GM12878 (cell line): ENCODE results near the gene OR2B2. TPM values are rescaled to one million over a fixed set of nuclear protein-coding genes. Genes with fewer than 3 reads are reported as not detected.

ENCODE experiments used
- BMI1 ChIP-seq: fragments of 450-650 bp; IDR thresholded peaks from 2 replicates; pipeline ENCODE4 v1.6.1; 2016; ENCODE audit warnings: mild to moderate bottlenecking, moderate library complexity, borderline replicate concordance
- CHD2 ChIP-seq: IDR thresholded peaks from 2 replicates; pipeline ENCODE4 v1.6.1; 2011; ENCODE audit warnings: low read depth, low read length, improper control_type of control experiment, borderline replicate concordance
- DPF2 ChIP-seq: fragments of 450-650 bp; IDR thresholded peaks from 2 replicates; pipeline ENCODE4 v1.6.1; 2017; ENCODE audit warnings: mild to moderate bottlenecking
- EZH2 ChIP-seq: IDR thresholded peaks from 2 replicates; pipeline ENCODE4 v1.6.1; 2012; ENCODE audit warnings: low read depth, mild to moderate bottlenecking, control low read depth, inconsistent platforms, low read length, borderline replicate concordance; ENCODE audit not compliant: control insufficient read depth
- FOXM1 ChIP-seq: IDR thresholded peaks from 2 replicates; pipeline ENCODE4 v1.6.1; 2012; ENCODE audit warnings: low read depth, mild to moderate bottlenecking, inconsistent platforms, low read length, moderate library complexity
- HDAC6 ChIP-seq: fragments of 200-600 bp; sonication (generic); IDR thresholded peaks from one replicate; pipeline ENCODE4 v1.8.0; 2017; ENCODE audit warnings: antibody characterized with exemption; ENCODE audit not compliant: unreplicated experiment
- IRF3 ChIP-seq: fragments of 450-650 bp; IDR thresholded peaks from 2 replicates; pipeline ENCODE4 v1.6.1; 2014; ENCODE audit warnings: mild to moderate bottlenecking
- JUNB ChIP-seq: IDR thresholded peaks from 2 replicates; pipeline ENCODE4 v1.6.1; 2016; ENCODE audit warnings: antibody characterized with exemption, mild to moderate bottlenecking
- LARP7 ChIP-seq: fragments of 450-650 bp; IDR thresholded peaks from 2 replicates; pipeline ENCODE4 v1.6.1; 2017; ENCODE audit warnings: mild to moderate bottlenecking
- PKNOX1 ChIP-seq: fragments of 450-650 bp; IDR thresholded peaks from 2 replicates; pipeline ENCODE4 v1.6.1; 2016; ENCODE audit warnings: mild to moderate bottlenecking
- PML ChIP-seq: IDR thresholded peaks from 2 replicates; pipeline ENCODE4 v1.6.1; 2012; ENCODE audit warnings: low read length, inconsistent platforms
- POU2F2 ChIP-seq: IDR thresholded peaks from 3 replicates; pipeline ENCODE4 v1.6.1; 2011; ENCODE audit warnings: low read depth, mild to moderate bottlenecking, low read length, borderline replicate concordance
- RAD51 ChIP-seq: fragments of 450-650 bp; IDR thresholded peaks from 2 replicates; pipeline ENCODE4 v1.6.1; 2016; ENCODE audit warnings: moderate library complexity, mild to moderate bottlenecking, inconsistent platforms
- RB1 ChIP-seq: fragments of 450-650 bp; formaldehyde crosslinking; IDR thresholded peaks from 2 replicates; pipeline ENCODE4 v1.6.1; 2017; ENCODE audit warnings: mild to moderate bottlenecking, borderline replicate concordance
- STAT1 ChIP-seq: fragments of 450-650 bp; conservative IDR thresholded peaks from 2 replicates; pipeline ENCODE4 v1.6.1; 2014; ENCODE audit warnings: antibody characterized with exemption, mild to moderate bottlenecking
- TARDBP ChIP-seq: IDR thresholded peaks from 2 replicates; pipeline ENCODE4 v1.6.1; 2016; ENCODE audit warnings: borderline replicate concordance
- YY1 ChIP-seq: IDR thresholded peaks from 2 replicates; pipeline ENCODE4 v1.6.1; 2011; ENCODE audit warnings: low read depth, mild to moderate bottlenecking, low read length
- ZNF24 ChIP-seq: fragments of 450-650 bp; IDR thresholded peaks from 2 replicates; pipeline ENCODE4 v1.6.1; 2017; ENCODE audit warnings: antibody characterized with exemption, mild to moderate bottlenecking
- ZZZ3 ChIP-seq: IDR thresholded peaks from 2 replicates; pipeline ENCODE4 v1.6.1; 2011; ENCODE audit warnings: low read depth; ENCODE audit not compliant: control insufficient read depth, insufficient read length
- polyA plus RNA-seq, 11 experiments: library from polyadenylated mRNA; depleted of rRNA in 4 of 11; unstranded in 6 of 11; stranded (reverse) in 5 of 11; fragments of >200 nt; fragmentation: Nextera tagmentation in 4 of 11; fragmentation: Illumina TruSeq in 1 of 11; extraction: Ambion mirVana in 4 of 11; extraction: Trizol in 1 of 11; gene quantifications; 1 replicate in 1 of 11; 2 replicates in 10 of 11; pipeline versions ENCODE4 v1.2.1 to v1.2.3, GENCODE V29; 2011 to 2016; ENCODE audit warnings: inconsistent platforms in 2 of 11, missing spikeins in 2 of 11, low read depth in 1 of 11
- total RNA-seq, 4 experiments: library from RNA; depleted of rRNA in 3 of 4; stranded (reverse); fragments of >200 nt in 3 of 4; fragmentation: Illumina TruSeq in 1 of 4; extraction: Trizol in 1 of 4; gene quantifications; 2 replicates each; pipeline versions ENCODE4 v1.2.1 to v1.2.3, GENCODE V29; 2013 to 2021
- TF ChIP-seq, protein P1 (sequence below): fragments of 450-650 bp; IDR thresholded peaks from 2 replicates; pipeline ENCODE4 v1.6.1; 2017; ENCODE audit warnings: mild to moderate bottlenecking
- TF ChIP-seq, protein P2 (sequence below): fragments of 450-650 bp; IDR thresholded peaks from 2 replicates; pipeline ENCODE4 v1.6.1; 2018; ENCODE audit warnings: borderline replicate concordance, mild to moderate bottlenecking; ENCODE audit not compliant: partially characterized antibody
- TF ChIP-seq, protein P3 (sequence below): IDR thresholded peaks from 2 replicates; pipeline ENCODE4 v1.6.1; 2011; ENCODE audit warnings: mild to moderate bottlenecking, low read depth, low read length, moderate library complexity; ENCODE audit not compliant: insufficient replicate concordance

Gene OR2B2
- total and polyA plus RNA-seq, 10 of the 15 experiments (the other 5 are each of a cell fraction or from before 2014, with no cell fraction given): not detected

DNA sequence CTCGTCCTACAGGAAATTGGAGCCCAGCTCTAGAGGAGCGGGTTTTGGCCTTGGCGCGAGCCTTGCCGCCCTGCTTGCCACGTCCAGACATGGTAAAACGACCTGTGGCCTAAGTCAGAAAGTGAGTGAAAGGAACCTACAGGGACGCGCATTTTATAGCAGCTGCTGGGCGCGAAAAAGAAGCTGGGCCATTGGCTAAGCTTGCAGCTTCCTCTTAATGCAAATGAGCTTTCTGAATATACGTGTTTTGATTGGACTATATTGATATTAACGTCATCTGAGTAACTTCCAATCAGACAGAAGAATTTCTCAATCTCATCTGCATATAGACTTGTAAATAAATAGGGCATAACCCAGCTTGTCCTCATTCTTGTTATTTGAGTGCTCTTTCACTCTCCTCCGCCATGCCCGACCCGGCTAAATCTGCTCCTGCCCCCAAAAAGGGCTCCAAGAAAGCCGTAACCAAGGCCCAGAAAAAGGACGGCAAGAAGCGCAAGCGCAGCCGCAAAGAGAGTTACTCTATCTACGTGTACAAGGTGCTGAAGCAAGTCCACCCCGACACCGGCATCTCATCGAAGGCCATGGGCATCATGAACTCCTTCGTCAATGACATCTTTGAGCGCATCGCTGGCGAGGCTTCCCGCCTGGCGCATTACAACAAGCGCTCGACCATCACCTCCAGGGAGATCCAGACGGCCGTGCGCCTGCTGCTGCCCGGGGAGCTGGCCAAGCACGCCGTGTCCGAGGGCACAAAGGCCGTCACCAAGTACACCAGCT, 18.9 kb downstream of the OR2B2 start (continued):
- TF ChIP-seq DPF2 (peak; percentile 33; the same call in 1 of the 2 replicates), POU2F2 (peak; percentile 97), ZNF24 (no peak; the same call in 1 of the 2 replicates), FOXM1 (peak; percentile 71), HDAC6 (peak; percentile 52), RB1 (peak; percentile 97), IRF3 (peak; percentile 73; the same call in 1 of the 2 replicates), CHD2 (peak; percentile 62; the same call in 1 of the 2 replicates), JUNB (0 out of 2 replicates have a peak, but pooled peaks have one; percentile 7), STAT1 (no peak), LARP7 (peak; percentile 95), RAD51 (no peak), BMI1 (no peak), TARDBP (peak; percentile 59), PKNOX1 (peak; percentile 60), ZZZ3 (no peak), YY1 (peak; percentile 50; the same call in 1 of the 2 replicates), EZH2 (no peak), PML (peak; percentile 98)
- TF ChIP-seq, protein P1, sequence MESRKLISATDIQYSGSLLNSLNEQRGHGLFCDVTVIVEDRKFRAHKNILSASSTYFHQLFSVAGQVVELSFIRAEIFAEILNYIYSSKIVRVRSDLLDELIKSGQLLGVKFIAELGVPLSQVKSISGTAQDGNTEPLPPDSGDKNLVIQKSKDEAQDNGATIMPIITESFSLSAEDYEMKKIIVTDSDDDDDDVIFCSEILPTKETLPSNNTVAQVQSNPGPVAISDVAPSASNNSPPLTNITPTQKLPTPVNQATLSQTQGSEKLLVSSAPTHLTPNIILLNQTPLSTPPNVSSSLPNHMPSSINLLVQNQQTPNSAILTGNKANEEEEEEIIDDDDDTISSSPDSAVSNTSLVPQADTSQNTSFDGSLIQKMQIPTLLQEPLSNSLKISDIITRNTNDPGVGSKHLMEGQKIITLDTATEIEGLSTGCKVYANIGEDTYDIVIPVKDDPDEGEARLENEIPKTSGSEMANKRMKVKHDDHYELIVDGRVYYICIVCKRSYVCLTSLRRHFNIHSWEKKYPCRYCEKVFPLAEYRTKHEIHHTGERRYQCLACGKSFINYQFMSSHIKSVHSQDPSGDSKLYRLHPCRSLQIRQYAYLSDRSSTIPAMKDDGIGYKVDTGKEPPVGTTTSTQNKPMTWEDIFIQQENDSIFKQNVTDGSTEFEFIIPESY: no peak
- TF ChIP-seq, protein P2, sequence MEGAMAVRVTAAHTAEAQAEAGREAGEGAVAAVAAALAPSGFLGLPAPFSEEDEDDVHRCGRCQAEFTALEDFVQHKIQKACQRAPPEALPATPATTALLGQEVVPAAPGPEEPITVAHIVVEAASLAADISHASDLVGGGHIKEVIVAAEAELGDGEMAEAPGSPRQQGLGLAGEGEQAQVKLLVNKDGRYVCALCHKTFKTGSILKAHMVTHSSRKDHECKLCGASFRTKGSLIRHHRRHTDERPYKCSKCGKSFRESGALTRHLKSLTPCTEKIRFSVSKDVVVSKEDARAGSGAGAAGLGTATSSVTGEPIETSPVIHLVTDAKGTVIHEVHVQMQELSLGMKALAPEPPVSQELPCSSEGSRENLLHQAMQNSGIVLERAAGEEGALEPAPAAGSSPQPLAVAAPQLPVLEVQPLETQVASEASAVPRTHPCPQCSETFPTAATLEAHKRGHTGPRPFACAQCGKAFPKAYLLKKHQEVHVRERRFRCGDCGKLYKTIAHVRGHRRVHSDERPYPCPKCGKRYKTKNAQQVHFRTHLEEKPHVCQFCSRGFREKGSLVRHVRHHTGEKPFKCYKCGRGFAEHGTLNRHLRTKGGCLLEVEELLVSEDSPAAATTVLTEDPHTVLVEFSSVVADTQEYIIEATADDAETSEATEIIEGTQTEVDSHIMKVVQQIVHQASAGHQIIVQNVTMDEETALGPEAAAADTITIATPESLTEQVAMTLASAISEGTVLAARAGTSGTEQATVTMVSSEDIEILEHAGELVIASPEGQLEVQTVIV: no peak
- TF ChIP-seq, protein P3, sequence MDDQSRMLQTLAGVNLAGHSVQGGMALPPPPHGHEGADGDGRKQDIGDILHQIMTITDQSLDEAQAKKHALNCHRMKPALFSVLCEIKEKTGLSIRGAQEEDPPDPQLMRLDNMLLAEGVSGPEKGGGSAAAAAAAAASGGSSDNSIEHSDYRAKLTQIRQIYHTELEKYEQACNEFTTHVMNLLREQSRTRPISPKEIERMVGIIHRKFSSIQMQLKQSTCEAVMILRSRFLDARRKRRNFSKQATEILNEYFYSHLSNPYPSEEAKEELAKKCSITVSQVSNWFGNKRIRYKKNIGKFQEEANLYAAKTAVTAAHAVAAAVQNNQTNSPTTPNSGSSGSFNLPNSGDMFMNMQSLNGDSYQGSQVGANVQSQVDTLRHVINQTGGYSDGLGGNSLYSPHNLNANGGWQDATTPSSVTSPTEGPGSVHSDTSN: peak; percentile 73
